Astrocyte of the hippocampus (primary cell): Measurements from ENCODE around the gene CKAP5.
"Not testable (repeated sequence)": the region's sequence is repeated elsewhere in the genome, so short reads cannot be mapped to it uniquely, and the experiment has no call there.

Source experiments
- DNase-seq: peaks from one replicate; pipeline ENCODE4 v3.0.0; 2011; ENCODE audit warnings: low read depth, low spot score

The CKAP5 gene

DNA sequence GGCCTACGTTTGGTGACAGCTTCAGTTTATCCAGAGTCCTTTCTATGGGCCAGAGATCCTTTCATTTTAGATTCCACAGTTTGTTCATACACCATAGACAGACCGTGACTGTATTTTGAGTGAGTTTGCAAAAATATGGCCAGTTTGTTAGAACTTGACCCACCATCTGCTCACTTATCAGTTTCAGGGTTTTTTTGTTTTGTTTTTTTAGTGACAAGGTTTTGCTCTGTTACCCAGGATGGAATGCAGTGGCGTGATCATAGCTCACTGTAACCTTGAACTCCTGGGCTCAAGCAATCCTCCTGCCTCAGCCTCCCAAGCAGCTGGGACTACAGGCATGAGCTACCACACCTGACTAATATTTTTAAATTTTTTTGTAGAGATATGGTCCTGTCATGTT is 9.1 kb upstream of the CKAP5 start:
- DNase-seq = no peak

DNA sequence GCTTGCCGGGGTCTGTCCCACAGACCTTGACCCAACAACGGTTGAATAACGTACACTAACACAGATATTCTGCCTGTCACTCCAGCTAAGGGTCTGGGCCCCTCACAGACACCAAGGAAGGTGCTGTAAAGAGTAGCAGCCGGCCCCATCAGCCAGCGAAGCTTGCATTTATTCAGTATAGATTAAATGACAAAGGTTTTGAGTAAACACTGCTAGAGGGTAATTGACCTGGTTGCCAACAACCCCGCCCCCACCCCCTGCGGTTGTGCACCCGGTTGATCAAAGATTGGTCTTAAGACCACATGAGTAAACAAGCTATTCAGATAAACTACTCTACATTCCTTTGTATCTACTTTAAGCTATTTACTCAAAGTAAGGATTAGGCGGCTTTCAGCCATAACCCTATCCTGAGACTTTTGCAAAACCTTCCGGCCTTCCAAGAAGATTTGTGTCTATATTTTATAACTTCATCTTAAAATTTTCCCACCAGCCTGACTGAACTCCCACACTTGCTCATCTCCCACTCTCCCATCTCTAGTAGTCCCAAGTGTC is 4.8 kb upstream of the CKAP5 start:
- DNase-seq = no peak

DNA sequence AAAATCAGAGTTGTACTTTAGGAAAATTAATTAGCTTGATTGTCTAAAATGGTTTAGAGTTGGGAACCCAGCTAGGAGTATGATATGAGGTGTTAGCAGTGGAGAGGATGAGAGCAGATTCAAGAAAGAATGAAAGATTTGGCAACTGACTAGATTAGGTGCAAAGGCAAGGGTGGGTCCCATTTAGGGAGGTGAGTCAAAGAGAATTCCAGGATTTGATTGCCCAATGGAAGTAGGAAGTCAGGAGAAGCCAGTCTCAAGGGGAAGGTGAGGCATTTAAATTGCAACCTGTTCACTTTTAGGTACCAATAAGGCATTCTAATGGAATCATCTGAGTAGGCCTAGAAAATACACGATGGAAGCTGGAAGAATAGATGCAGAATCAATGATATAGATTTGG is 3.6 kb upstream of the CKAP5 start:
- DNase-seq = no peak

DNA sequence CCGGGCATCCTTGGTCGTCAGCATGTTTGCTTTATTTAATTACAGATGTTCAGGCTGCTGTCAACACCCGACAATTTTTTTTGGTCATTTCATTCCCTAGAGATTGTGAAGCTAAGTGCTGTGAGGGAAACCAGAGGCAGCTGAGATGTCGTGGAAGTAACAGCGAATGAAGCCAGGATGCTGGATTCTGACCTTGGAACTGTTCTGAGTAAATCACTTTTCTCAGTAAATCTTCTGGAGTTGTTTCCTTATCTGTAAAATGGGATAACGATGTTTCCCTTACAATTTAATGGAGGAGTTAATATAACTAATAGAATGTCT is 390 bp upstream of the CKAP5 start:
- no peak for DNase-seq

DNA sequence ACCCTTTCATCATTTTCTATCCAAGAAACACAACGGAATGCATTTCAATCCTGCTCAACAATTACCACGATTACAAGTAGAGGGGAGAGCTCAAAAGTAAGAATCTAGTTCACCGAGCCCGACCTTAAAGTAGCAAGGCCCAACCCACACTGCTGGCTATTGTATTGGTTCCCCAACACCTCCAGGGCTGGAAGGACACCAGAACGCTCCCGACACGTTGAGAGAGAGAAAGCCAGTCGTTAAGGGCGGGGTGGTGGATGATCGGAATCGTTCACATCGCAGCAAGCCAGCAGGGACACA is 690 bp downstream of the CKAP5 start:
- no peak for DNase-seq

DNA sequence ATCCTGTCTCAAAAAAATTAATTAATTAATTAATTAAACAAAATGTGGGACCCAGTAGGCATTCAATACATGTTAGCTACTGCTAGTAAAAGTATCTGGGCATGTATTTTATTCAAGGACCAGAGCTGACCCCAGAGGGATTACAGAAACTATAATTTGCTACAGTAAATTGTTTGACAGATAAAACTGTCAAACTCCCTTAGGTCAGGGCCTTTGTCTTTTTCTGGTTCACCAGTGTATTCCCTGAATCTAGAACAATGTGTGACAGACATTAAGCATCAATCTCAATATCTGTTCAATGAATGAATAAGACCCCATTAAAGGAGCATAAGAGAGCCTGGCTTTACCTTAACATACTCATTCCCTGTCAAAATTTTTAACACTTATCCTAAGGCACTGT is 6.0 kb downstream of the CKAP5 start:
- DNase-seq = no peak

DNA sequence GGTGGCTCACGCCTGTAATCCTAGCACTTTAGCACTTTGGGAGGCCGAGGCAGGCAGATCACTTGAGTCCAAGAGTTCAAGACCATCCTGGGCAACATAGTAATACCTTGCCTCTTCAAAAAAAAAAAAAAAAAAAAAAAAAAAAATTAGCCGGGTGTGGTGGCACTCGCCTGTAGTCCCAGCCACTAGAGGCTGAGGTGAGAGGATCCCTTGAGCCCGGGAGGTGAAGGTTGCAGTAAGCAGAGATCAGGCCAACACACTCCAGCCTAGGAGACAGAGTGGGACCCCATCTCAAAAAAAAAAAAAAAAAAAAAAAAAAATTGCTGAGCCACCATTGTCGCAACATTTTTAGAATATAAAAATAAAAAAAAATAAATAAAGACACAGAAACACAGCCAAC is 7.6 kb downstream of the CKAP5 start:
- no peak for DNase-seq

DNA sequence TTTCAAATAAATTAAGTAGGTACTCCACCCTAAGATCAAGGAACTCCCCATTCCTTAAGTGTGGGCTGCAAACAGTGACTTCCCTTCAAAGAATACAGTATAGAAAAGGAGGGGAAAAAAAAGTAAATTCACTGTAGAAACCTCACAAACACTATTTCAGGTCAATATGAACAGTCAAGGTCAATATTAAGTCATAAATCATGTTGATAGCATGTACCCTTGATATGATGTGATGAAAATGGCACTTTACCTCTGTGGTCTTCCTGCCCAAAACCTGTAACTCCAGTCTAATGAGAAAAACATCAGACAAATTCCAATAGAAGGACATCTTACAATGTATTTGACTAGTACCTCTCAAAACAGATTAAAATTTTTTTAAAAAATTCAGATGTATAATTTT is 8.2 kb downstream of the CKAP5 start:
- no peak for DNase-seq

DNA sequence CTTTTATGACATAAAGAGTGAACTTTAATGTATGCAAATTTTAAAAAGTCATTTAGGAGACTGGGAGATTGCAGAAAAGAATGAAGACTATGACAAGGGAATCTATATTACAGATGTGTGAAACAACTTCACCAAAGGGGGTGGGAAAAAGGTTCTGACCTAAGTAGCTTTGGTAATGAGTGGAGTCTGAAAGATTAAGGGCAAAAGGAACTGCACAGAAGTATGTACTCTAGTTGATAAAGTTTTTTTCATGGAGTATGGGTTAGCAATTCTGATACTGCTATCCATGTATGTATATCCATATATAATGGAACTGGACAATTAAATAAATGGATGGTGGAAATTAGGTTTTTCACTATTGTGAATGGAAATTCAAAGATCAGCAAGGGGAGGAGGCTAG is 9.2 kb downstream of the CKAP5 start:
- DNase-seq = no peak

DNA sequence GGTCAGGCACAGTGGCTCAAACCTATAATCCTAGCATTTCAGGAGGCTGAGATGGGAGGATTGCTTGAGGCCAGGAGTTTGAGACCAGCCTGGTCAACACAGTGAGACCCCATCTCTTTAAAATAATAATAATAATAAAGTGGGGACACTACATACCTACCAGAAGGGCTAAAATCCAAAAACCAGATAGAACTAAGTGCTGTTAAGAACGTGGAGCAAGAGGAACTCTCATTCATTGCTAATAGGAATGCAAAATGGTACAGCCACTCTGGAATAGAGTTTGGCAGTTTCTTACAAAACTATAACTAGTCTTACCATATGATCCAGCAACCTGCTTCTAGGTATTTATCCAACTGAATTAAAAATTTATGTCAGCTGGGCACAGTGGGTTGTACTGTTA is 9.6 kb downstream of the CKAP5 start:
- no peak for DNase-seq

DNA sequence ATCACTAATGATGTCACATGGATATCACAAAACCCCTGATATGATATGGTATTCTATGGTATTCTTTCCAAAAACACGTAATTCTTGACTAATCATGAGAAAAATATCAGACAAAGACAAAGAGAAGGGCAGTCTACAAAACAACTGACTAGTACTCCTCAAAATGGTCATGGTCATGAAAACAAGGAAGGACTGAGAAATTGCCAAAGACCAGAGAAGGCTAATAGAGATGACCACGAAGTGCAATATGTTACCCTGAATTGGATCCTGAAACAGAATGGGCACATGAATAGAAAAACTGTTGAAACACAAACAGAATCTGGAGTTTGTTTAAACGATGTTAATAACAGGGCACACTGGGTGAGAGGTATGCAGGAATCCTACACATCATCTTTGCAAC is 10.2 kb downstream of the CKAP5 start:
- no peak for DNase-seq

DNA sequence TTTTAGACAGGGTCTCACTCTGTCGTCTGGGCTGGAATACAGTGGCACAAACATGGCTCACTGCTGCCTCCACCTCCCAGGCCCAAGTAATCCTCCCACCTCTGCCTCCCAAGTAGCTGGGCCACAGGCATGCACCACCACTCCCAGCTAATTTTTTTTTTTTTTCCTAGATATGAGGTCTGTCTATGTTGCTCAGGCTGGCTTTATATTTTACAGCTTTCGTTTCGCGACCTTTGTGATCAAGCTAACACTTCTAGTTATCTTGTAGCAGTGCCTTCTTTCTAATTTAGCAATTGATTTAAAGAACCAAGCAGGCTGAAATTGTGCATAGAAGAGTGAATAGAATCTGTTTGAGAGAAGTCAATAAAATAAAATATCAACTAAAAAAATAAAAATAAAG is 11.3 kb downstream of the CKAP5 start:
- DNase-seq = no peak

DNA sequence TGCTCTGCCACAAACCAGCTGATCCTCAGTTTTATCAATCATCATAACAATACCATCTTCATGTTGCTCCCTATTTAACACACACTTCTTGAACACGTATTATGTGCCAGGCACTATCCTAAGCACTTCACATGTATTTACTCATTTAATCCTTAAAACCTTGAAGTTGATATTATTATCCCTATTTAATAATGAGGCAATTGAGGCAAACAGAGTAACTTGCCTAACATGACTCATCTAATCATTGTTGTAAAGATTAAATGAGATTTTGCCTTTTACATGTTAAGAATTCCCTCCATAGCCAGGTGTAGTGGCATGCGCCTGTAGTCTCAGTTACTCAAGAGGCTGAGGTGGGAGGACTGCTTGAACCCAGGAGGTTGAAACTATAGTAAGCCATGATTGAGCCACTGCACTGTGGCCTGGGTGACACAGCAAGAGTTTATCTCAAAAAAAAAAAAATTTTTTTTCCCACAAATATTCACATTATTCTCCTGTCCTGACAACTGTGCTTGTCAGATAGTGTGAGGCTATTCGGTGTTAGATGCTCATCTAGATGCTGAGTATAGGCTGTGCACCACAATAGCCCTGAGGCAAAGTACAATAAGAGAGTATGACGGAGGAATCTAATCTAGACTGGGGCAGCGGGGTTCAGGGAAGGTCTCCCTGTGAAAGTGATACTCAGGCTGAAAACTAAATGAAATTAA is 13.4 kb downstream of the CKAP5 start:
- no peak for DNase-seq

DNA sequence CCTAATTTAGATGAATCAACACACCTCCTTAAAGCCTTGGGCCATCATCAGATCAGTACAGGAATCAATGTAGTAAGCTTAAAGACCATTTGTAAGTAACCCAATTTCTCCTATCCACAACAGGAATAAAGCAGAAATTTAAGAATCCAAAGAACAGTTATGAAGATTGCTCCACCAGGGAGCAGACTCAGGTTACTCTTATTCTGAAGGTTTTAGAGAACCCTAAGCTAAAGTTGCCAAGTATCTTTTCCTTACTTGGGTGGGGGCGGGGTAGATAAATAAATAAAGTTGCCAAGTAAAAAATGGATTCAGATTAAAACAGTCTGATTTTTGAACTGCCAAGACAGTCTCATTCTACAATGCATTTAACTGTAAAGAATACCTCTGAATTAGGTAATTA is 18.1 kb downstream of the CKAP5 start:
- no peak for DNase-seq

DNA sequence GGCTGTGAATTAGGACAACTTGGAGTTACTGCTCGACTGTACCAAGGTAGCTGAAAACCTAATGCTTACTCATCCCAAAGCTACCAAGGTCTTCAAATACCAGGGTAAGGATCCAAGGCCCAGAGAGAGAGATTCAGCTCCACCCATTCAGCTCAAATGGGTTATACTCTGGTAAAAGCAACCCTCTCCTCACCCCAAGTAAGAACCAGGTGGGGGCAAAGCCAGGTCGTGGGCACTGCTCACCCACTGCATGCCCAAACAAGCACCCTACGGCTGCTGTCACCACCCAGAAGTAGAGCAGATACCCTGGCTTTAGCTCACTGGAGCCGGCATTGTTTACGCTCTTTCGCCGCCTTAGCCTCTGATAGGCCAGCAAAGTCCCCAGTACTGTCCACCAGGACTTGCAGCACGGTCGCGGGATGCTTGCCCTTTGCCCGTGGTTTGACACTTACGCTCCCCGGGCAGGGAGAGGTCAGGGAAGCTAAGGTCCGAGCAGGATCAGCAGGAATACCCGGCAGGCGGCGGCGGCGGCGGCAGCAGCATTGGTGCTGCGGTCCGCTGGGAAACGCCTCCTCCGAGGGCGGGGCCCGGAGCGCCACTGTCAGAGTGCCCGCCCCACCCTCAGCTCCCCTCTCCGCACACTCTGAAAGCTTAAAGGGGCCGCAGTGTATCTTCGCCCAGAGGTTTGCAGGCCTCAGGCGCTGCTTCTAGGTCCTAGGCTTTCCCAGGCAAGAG is 19.6 kb downstream of the CKAP5 start:
- DNase-seq = peak; percentile 93

DNA sequence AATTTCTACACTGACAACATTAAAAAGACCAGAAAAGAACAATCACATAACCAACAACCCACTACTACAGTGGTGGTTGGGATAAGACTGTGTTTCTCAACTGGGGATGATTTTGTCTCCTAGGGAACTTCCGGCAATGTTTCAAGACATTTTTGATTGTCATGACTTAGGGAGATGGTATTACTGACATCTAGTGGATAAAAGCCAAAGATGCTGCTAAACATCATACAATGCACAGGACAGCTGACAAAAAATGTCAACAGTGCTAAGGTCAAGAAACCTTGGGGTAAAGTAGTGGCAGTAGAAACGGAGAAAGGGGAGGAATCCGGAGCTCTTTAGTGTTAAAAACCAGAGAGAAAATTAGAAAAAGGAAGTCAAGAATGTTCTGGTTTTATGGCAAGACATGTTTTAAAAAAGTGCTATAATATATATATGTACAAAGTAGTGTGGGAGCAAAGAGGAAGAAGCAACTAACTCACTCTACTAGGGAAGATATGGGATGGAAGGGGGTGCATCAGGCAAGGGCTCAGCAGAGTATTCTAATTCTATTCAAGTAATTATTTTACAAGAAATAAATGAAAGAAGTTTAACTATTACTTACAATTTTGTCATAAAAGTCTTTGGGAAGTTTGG is 37.2 kb downstream of the CKAP5 start:
- DNase-seq = peak; percentile 17

DNA sequence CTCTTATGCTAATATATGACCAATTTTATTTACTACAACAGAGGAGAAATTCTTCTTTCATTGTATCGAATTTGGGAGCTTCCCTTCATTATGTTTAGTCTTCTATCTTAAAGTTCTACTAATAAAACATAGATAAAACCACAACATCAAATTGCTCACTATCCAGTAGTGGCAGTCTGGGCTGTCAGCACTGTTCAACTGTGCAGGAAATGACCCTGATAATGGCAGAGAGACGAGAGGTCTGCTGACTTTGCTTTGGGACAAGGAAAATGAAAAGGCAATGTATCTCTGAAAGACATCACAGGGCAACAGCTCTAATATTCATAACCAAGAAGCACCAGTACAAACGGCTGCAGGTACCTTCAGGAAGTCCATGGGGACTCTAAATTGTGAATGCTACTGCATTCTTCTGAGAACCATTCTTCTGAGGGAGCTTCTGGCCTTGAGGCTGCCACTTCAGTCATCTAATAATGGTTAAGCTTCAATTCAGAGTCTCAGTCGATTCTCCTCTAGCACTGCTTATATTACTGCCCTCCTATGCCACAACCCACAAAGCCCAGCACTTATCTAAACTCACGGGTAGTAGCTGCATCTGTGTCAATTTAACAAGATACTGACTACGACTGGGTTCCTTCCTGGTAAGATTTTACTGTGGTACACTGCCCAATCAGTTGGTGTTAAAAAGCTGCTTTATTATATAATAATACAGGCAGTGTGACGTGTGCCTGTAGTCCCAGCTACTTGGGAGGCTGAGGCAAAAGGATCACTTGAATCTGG is 44.2 kb downstream of the CKAP5 start:
- DNase-seq = no peak

DNA sequence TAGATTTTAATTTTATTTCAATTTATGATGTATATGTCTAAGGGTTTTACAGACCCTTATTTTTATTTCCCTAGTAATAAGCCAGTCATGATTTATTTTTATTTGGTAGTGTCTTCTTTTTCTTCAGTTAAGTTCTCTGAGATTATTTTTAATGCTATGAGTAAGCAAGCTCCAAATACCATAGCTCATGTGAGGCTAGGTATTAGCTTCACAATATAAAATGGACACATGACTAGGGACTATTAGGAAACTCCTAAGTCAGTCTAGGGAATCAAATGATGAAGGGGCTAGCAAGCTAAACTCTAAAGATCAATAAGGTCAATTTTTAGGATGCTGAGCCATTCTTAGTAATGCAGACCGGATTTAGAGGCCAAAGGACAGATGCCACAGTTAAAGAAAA is 45.9 kb downstream of the CKAP5 start:
- DNase-seq = no peak

DNA sequence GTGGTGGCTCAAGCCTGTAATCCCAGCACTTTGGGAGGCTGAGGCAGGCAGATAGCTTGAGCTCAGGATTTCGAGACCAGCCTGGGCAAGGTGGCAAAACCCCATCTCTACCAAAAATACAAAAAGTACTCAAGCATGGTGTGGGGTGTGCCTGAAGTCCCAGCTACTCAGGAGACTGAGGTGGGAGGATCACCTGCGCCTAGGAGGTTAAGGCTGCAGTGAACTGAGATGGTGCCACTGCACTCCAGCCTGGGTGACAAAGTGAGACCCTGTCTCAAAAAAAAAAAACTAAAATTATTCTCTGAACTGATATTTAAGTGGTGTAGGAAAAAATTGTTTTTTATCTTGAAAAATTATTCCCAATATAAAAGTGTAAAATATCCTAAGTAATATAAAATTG is 46.4 kb downstream of the CKAP5 start:
- not testable (repeated sequence) for DNase-seq

DNA sequence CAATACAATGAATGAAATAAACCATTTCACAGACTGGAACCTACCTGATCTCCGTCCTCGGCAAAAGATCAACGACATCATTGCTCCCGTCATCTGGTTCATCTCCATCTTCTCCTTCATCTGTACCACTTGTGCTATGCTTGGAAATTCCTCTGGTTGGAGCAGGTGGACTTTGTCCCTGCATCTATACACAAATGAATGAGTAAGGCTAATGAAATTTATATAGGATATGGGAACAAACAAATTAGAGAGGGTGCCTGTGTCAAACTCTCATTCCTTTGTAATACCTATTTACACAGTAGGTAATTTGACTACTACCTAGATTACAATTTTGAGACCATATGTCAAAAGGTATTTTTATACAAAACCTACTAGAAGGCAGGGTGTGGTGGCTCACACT is 67.7 kb downstream of the CKAP5 start:
- no peak for DNase-seq

DNA sequence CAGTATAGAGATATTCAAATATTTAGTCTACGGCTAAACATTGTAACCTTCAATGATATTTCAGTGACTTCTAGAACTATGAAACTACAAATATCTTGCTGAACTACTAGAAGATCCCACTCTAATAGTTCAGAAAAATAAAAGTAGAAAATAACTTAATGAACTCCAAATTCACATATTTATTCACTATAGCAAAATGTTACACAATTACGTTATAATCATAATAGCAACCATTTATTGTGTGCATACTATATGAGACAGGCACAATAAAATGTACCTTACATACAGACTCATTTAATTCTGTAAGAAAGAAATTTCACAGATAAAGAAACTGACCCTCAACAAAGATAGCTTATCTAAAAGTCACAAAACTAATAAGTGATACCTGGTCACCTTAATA is 69.2 kb downstream of the CKAP5 start:
- no peak for DNase-seq

DNA sequence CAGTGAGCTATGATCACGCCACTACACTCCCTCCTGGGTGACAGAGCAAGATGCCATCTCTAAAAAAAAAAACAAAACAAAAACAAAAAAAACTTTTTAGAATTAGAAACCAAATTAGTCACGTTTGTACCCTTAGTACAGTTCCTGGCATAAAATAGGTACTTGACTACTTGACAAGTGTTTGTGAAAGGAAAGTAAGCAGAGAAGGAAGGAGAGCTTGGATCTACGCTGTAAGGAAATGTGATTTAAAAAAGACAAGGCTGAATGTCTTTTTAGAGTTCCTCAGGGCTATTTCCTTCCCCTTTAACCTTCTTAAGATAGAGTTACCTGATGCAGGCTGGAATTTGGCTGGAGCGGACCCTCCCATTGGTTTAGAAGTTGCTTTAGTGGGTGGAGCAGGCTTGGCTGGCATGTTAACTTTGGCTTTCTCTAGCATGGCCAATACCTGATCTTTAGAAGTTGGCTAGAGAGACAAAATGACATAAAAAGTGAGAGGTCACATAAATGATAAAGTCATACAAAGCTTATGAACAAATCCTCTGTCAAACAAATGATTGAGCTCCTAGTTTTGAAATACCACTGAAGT is 76.4 kb downstream of the CKAP5 start:
- no peak for DNase-seq
